ENCODE data around the gene RALGPS2. TPM values are rescaled to one million over a fixed set of nuclear protein-coding genes. Genes with fewer than 3 reads are reported as not detected.

Gene RALGPS2
- total and polyA plus RNA-seq, 9 of the 15 experiments (the other 6 are each of a cell fraction or from before 2014, with no cell fraction given), result 0.28 to 6.5 (median 2.6) TPM

GRCh38 chr1:178939338-178940067 lies 214.5 kb downstream of the RALGPS2 start (continued):
- TF ChIP-seq CTCF (IDR thresholded peaks at IDR 0.05 in 2 of 3, conservative IDR thresholded peaks at IDR 0.05 in 1 of 3; ENCODE audit: insufficient read depth in 2 of 3, low read depth in 1 of 3, low read length in 3 of 3) (no peak), ZNF140 (CRISPR knock-in tag; IDR thresholded peaks at IDR 0.05) (no peak)

- no peak for ATAC-seq
These were observed 215.2 kb downstream of the RALGPS2 start for GRCh38 chr1:178940068-178940765.

More at GRCh38 chr1:178940068-178940765, 215.2 kb downstream of the RALGPS2 start:
- Histone ChIP-seq H3K4me3 (no peak overlapping the region), H3K79me2 (ENCODE audit: control insufficient read depth, insufficient read depth, low read length) (no peaks in the 10 kb centered on the region), H3K36me3 (ENCODE audit: control insufficient read depth, insufficient read depth, low read length) (no peaks in the 10 kb centered on the region), H3K9ac (ENCODE audit: insufficient read depth in 1 of 2, low read depth in 2 of 2, low read length in 2 of 2) (no peak overlapping the region), H3K27ac (ENCODE audit: extremely low read depth, low read depth, low read length) (no peak overlapping the region), H3K9me1 (ENCODE audit: control insufficient read depth, insufficient read depth, low read length) (no peaks in the 10 kb centered on the region), H3K4me1 (replicated peaks in 1 of 2; ENCODE audit: control insufficient read depth in 2 of 2, insufficient read depth in 2 of 2, low read length in 2 of 2) (no peaks in the 10 kb centered on the region), H2AFZ (ENCODE audit: low read depth, low read length) (no peak overlapping the region), H4K20me1 (replicated peaks; ENCODE audit: control insufficient read depth, insufficient read depth, low read length) (no peaks in the 10 kb centered on the region), H3K27me3 (ENCODE audit: control insufficient read depth in 2 of 2, insufficient read depth in 2 of 2, low read length in 2 of 2) (peaks cover 59 to 65% of the 10 kb centered on the region in 2 experiments), H3K9me3 (replicated peaks; ENCODE audit: control insufficient read depth, insufficient read depth, low read depth, low read length) (no peaks in the 10 kb centered on the region), H3K4me2 (ENCODE audit: insufficient read depth, low read length) (no peak overlapping the region)
- no TSS peak for BruUV-seq (replicated peaks)
- intact Hi-C loops (cut with micrococcal nuclease), result no loop called here
- in situ Hi-C loops (cut with MboI), result no loop called here
- ChIA-PET CTCF (ENCODE audit: low intra/inter-chr PET ratio) (no interaction called here), POLR2A (interaction anchor here (0.6 to 2.6 kb wide), 5 partner anchors 10 to 189 kb away, joined by 3 to 10 read pairs (median 4); no protein-coding TSS in a partner anchor)
- no peak for FAIRE-seq
- 0% methylated on average over 7 of the region's 7 CpGs for WGBS (ENCODE audit: insufficient coverage, low coverage, missing lambda C conversion rate)
- no peak for DNase-seq (ENCODE audit: extremely low read depth in 1 of 4, low spot score in 3 of 4)
- TF ChIP-seq PCBP1 (IDR thresholded peaks at IDR 0.05; ENCODE audit: low read depth, low read length, poor library complexity, severe bottlenecking), result no peak
- TF ChIP-seq THRA (IDR thresholded peaks at IDR 0.05), result no peak
